CD14-positive monocyte (primary cell): ENCODE results near the gene DNAJB4. TPM values are rescaled to one million over a fixed set of nuclear protein-coding genes. Genes with fewer than 3 reads are reported as not detected.

ENCODE experiments used
- DNase-seq, 3 donors: peaks; one replicate each; pipeline ENCODE4 v3.0.0-alpha.2; 2011 to 2022
- H2AFZ ChIP-seq: 2 replicates; pipeline ENCODE4 v1.6.0; 2012; ENCODE audit warnings: mild to moderate bottlenecking, low read depth, low read length, inconsistent platforms; ENCODE audit not compliant: insufficient read depth, poor library complexity, severe bottlenecking
- H3K27ac ChIP-seq, 2 donors: 1 replicate in 1 of 2; 2 replicates in 1 of 2; pipeline ENCODE4 v1.5.1; 2012 to 2013; ENCODE audit warnings: low read length in 2 of 2, control low read depth in 1 of 2, inconsistent platforms in 1 of 2, low read depth in 1 of 2, mild to moderate bottlenecking in 1 of 2
- H3K27me3 ChIP-seq, 2 donors: one replicate each; pipeline versions ENCODE4 v1.6.0 to v1.6.1; 2011 to 2013; ENCODE audit warnings: low read length in 2 of 2; ENCODE audit not compliant: control insufficient read depth in 2 of 2, insufficient read depth in 2 of 2
- H3K36me3 ChIP-seq, 2 donors: replicated peaks in 1 of 2; 1 replicate in 1 of 2; 2 replicates in 1 of 2; pipeline versions ENCODE4 v1.5.1 to v1.6.1; 2012 to 2013; ENCODE audit warnings: low read length in 2 of 2, control low read depth in 1 of 2, inconsistent platforms in 1 of 2, mild to moderate bottlenecking in 1 of 2; ENCODE audit not compliant: insufficient read depth in 2 of 2, control insufficient read depth in 1 of 2
- H3K4me1 ChIP-seq, 2 donors: 1 replicate in 1 of 2; 2 replicates in 1 of 2; pipeline versions ENCODE4 v1.5.1 to v1.6.1; 2012 to 2013; ENCODE audit warnings: low read length in 2 of 2, control low read depth in 1 of 2, inconsistent platforms in 1 of 2, mild to moderate bottlenecking in 1 of 2, moderate library complexity in 1 of 2; ENCODE audit not compliant: insufficient read depth in 2 of 2, control insufficient read depth in 1 of 2
- H3K4me2 ChIP-seq: replicated peaks from 2 replicates; pipeline ENCODE3; 2012; ENCODE audit warnings: low read length, moderate library complexity, mild to moderate bottlenecking; ENCODE audit not compliant: poor library complexity, severe bottlenecking; ENCODE audit errors: extremely low read depth
- H3K4me3 ChIP-seq, 3 experiments: fragments of 200-600 bp in 1 of 3; sonication (generic) in 1 of 3; replicated peaks in 1 of 3; 1 replicate in 2 of 3; 2 replicates in 1 of 3; pipeline ENCODE4 v1.5.1; 2011 to 2013; ENCODE audit warnings: low read length in 3 of 3, mild to moderate bottlenecking in 3 of 3, control low read depth in 2 of 3, low read depth in 2 of 3, inconsistent platforms in 1 of 3, moderate library complexity in 1 of 3
- H3K79me2 ChIP-seq: 2 replicates; pipeline ENCODE4 v1.6.0; 2012; ENCODE audit warnings: mild to moderate bottlenecking, control low read depth, inconsistent platforms, low read length, moderate library complexity; ENCODE audit not compliant: insufficient read depth
- H3K9ac ChIP-seq: 2 replicates; pipeline ENCODE4 v1.6.0; 2017; ENCODE audit warnings: low read length, mild to moderate bottlenecking; ENCODE audit not compliant: insufficient read depth, poor library complexity, severe bottlenecking
- H3K9me3 ChIP-seq, 2 donors: replicated peaks in 1 of 2; 1 replicate in 1 of 2; 2 replicates in 1 of 2; pipeline versions ENCODE4 v1.5.1 to v1.6.1; 2012 to 2013; ENCODE audit warnings: low read length in 2 of 2, control low read depth in 1 of 2; ENCODE audit not compliant: control insufficient read depth in 1 of 2, insufficient read depth in 1 of 2
- H4K20me1 ChIP-seq: 2 replicates; pipeline ENCODE4 v1.6.0; 2012; ENCODE audit warnings: mild to moderate bottlenecking, low read length, control low read depth, moderate library complexity; ENCODE audit not compliant: insufficient read depth
- H3K27ac Mint-ChIP-seq, 7 donors: one replicate each; pipeline ENCODE4 v1.8.0; 2020; ENCODE audit warnings: mild to moderate bottlenecking in 7 of 7, mixed read lengths in 7 of 7, moderate library complexity in 6 of 7, inconsistent platforms in 2 of 7
- H3K27me3 Mint-ChIP-seq, 3 donors: one replicate each; pipeline ENCODE4 v1.8.0; 2021 to 2022; ENCODE audit warnings: low read depth in 3 of 3, mild to moderate bottlenecking in 3 of 3, mixed read lengths in 3 of 3, moderate library complexity in 3 of 3, inconsistent platforms in 1 of 3
- H3K36me3 Mint-ChIP-seq, 2 donors: one replicate each; pipeline ENCODE4 v1.8.0; 2020; ENCODE audit warnings: mixed read lengths in 2 of 2, inconsistent platforms in 1 of 2, mild to moderate bottlenecking in 1 of 2
- H3K4me1 Mint-ChIP-seq: one replicate; pipeline ENCODE4 v1.8.0; 2020; ENCODE audit warnings: mild to moderate bottlenecking, mixed read lengths
- H3K4me3 Mint-ChIP-seq, 2 donors: one replicate each; pipeline ENCODE4 v1.8.0; 2020; ENCODE audit warnings: mild to moderate bottlenecking in 2 of 2, mixed read lengths in 2 of 2, moderate library complexity in 1 of 2
- H3K9me3 Mint-ChIP-seq, 7 donors: one replicate each; pipeline ENCODE4 v1.8.0; 2020 to 2022; ENCODE audit warnings: mixed read lengths in 7 of 7, mild to moderate bottlenecking in 6 of 7, moderate library complexity in 6 of 7, inconsistent platforms in 2 of 7
- WGBS: methylation state at CpG from one replicate; pipeline ENCODE4 v1.1.5; 2013; ENCODE audit warnings: missing lambda C conversion rate; ENCODE audit not compliant: insufficient coverage; 5-methylcytosine and 5-hydroxymethylcytosine counted together
- intact Hi-C, 2 donors: fragments of 100-400 bp; cut with micrococcal nuclease; formaldehyde crosslinking; loops; one replicate each; pipeline versions ENCODE4 v1.15.0 to v1.15.1; 2023
- polyA plus RNA-seq, 3 donors: library from polyadenylated mRNA; depleted of rRNA in 1 of 3; unstranded in 2 of 3; stranded (reverse) in 1 of 3; fragments of 300-500 nt in 2 of 3; fragments of >200 nt in 1 of 3; fragmentation: Illumina TruSeq in 2 of 3; gene quantifications; 1 replicate in 2 of 3; 2 replicates in 1 of 3; pipeline ENCODE4 v1.2.3, GENCODE V29; 2012 to 2021
- TF ChIP-seq, protein P1 (sequence below): fragments of 200-600 bp; IDR thresholded peaks from one replicate; pipeline ENCODE4 v1.8.0; 2022; ENCODE audit warnings: antibody characterized with exemption, mild to moderate bottlenecking

The DNAJB4 gene
- polyA plus RNA-seq, 3 donors = 2.8 to 4.0 (median 3.6) TPM

DNA sequence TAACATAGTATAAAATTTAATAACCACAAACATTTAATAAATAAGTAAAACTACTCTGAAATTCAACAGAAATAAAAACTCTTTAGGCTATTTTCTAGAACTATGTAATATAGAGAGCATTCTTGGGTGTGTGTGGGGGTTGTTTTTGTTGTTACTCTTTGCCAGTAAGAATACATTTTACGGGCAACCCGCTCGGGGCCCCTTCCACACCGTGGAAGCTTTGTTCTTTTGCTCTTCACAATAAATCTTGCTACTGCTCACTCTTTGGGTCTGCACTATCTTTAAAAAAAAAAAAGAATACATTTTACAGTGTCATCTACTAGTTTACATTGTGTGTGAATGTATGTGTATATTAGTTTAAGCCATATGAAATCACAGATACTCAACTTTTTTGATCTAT, 25.1 kb downstream of the DNAJB4 start:
- H3K27ac Mint-ChIP-seq = no peak overlapping the region
- H3K27me3 Mint-ChIP-seq = peaks cover 0 to 3% (median 1%) of the 10 kb centered on the region in 3 donors
- Histone ChIP-seq H3K9me3 (no peaks in the 10 kb centered on the region), H3K4me2 (no peak overlapping the region), H3K79me2 (no peaks in the 10 kb centered on the region), H3K9ac (no peak overlapping the region), H3K27me3 (no peaks in the 10 kb centered on the region), H3K4me3 (no peak overlapping the region), H3K4me1 (no peaks in the 10 kb centered on the region), H4K20me1 (no peaks in the 10 kb centered on the region), H2AFZ (no peak overlapping the region), H3K36me3 (no peaks in the 10 kb centered on the region), H3K27ac (no peak overlapping the region)
- H3K4me3 Mint-ChIP-seq = no peak overlapping the region
- no peaks in the 10 kb centered on the region for H3K36me3 Mint-ChIP-seq
- no CpG with 5 or more reads among the region's 4 CpGs for WGBS
- H3K9me3 Mint-ChIP-seq = no peaks in the 10 kb centered on the region
- no peak for DNase-seq
- intact Hi-C loops = no loop called here
- no peaks in the 10 kb centered on the region for H3K4me1 Mint-ChIP-seq
- TF ChIP-seq, protein P1, sequence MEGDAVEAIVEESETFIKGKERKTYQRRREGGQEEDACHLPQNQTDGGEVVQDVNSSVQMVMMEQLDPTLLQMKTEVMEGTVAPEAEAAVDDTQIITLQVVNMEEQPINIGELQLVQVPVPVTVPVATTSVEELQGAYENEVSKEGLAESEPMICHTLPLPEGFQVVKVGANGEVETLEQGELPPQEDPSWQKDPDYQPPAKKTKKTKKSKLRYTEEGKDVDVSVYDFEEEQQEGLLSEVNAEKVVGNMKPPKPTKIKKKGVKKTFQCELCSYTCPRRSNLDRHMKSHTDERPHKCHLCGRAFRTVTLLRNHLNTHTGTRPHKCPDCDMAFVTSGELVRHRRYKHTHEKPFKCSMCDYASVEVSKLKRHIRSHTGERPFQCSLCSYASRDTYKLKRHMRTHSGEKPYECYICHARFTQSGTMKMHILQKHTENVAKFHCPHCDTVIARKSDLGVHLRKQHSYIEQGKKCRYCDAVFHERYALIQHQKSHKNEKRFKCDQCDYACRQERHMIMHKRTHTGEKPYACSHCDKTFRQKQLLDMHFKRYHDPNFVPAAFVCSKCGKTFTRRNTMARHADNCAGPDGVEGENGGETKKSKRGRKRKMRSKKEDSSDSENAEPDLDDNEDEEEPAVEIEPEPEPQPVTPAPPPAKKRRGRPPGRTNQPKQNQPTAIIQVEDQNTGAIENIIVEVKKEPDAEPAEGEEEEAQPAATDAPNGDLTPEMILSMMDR = no peak

DNA sequence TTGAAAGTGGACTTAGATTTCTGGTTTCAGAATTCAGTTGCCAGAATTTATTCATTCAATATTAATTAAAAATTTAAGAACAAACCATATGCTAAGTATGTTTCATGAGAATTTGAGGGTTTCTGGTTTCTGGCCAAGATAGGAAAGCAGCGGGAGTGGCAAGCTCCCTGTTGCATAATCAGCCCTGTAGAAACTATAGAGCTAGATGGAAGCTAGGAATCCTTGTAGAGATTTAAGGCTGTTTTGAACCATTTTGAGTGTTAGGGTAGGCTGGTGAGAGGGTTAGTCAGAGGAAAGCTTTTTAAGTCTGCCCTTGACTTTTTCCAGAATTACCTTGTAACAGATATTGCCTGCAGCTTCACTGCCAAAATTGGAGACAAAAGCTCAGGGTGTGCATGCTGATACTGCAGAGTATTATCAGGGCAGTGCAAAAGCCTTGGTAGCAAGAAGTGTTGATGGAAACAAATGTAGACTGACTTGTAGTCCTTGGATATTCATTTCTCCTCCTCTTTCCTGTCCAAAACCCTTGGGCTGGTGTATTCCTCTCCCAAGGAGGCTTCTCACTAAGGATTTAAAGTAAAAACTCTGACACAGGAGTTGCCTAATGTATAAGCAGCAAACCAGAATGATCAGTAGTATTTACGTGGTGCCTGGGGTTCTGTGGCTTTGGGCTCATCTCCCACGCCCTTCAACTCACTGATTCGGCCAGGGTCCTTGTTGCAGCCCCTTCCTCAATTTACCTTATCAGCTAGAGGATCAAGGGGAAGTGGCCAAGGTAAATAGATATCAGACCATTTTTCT, 28.5 kb downstream of the DNAJB4 start:
- Histone ChIP-seq H3K9me3 (no peaks in the 10 kb centered on the region), H3K4me3 (no peak overlapping the region), H3K4me2 (no peak overlapping the region), H3K9ac (no peak overlapping the region), H3K79me2 (no peaks in the 10 kb centered on the region), H3K27ac (no peak overlapping the region), H2AFZ (no peak overlapping the region), H3K27me3 (no peaks in the 10 kb centered on the region), H4K20me1 (no peaks in the 10 kb centered on the region), H3K36me3 (no peaks in the 10 kb centered on the region), H3K4me1 (no peaks in the 10 kb centered on the region)
- H3K27me3 Mint-ChIP-seq = peaks cover 0 to 3% (median 0%) of the 10 kb centered on the region in 3 donors
- H3K9me3 Mint-ChIP-seq = no peaks in the 10 kb centered on the region
- H3K27ac Mint-ChIP-seq = no peak overlapping the region
- no peak for DNase-seq
- 46% methylated on average over 2 of the region's 4 CpGs for WGBS
- H3K4me3 Mint-ChIP-seq = no peak overlapping the region
- TF ChIP-seq, protein P1 = no peak
- no peaks in the 10 kb centered on the region for H3K4me1 Mint-ChIP-seq
- no peaks in the 10 kb centered on the region for H3K36me3 Mint-ChIP-seq
- intact Hi-C loops = no loop called here
